ENCODE data around the gene PRDM16.

PRDM16 gene

GRCh38 chr1:3417082-3417739, 348.2 kb downstream of the PRDM16 start:
- no peak for DNase-seq (ENCODE audit: low spot score)

DNA sequence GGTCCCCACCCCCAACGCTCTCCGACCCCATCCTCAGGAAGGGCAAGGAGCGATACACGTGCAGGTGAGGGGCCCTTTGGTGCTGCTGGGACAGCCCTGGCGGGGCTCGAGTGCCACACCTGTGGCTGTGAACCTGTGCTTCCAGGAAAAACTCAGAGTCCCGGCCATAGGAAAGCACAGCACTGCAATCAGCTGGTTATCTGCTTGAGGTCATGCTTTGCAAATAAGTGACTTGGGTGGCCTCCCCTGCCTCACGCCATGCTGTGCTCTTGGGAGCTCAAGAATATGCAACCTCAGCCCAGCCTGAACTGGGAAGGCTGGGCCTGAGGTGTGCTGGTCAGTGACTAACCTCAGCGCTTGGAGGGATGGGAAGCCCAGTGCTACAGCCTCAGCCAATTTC, 348.9 kb downstream of the PRDM16 start:
- DNase-seq (ENCODE audit: low spot score) = no peak

DNA sequence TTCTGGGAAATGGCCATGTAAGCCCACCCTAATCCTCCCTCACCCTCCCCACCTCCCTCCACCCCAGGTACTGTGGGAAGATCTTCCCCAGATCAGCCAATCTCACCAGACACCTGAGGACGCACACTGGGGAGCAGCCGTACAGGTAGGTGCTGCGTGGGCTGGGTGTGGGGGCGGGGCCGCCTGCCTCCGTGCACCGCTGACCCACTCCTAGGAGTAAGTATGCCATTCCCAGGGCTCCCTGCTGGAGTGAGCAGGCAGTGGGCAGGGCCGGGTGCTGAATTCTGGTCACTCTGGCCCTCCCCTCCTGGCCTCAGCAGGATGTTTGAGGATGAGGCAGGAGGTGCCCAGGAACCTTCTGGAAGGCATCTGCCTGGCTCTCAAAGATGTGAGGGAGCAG, 349.6 kb downstream of the PRDM16 start:
- no peak for DNase-seq (ENCODE audit: low spot score)

DNA sequence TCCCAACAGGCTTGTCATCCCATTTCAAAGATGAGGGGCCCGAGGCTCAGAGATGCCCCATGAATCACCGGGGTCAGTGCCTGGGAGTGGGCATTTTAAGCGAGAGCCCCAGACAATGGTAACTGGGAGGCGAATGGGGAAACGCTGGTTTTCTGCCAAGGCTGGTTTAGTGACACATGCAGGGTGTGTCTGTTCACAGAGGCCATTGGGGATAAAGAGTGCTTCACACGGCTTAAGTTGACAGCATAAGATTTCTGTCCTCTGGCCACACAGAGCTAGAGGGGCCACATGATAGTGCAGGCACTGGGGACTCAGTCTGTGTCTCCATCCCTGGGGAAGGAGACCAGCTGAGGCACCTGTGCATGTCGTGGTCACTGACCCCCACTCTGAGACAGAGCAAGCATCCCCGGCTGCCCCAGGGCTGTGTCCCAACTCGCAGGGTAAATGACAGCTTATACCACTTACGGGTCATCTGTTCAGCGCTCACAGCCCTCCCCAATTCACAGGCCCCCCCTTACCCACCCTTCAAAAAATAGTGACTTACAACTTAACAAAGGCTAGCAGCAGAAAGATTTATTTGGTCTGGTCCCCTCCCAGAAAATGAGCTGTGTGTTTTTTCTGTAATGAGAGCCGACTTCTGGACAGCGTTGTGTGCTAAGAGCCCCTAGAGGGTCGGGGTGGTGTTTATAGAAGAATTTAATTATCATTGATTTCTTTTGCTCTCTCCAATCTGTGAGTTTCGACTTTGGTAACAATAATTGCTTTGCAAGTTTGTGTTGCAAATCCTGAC, 350.6 kb downstream of the PRDM16 start:
- DNase-seq (ENCODE audit: low spot score) = no peak

DNA sequence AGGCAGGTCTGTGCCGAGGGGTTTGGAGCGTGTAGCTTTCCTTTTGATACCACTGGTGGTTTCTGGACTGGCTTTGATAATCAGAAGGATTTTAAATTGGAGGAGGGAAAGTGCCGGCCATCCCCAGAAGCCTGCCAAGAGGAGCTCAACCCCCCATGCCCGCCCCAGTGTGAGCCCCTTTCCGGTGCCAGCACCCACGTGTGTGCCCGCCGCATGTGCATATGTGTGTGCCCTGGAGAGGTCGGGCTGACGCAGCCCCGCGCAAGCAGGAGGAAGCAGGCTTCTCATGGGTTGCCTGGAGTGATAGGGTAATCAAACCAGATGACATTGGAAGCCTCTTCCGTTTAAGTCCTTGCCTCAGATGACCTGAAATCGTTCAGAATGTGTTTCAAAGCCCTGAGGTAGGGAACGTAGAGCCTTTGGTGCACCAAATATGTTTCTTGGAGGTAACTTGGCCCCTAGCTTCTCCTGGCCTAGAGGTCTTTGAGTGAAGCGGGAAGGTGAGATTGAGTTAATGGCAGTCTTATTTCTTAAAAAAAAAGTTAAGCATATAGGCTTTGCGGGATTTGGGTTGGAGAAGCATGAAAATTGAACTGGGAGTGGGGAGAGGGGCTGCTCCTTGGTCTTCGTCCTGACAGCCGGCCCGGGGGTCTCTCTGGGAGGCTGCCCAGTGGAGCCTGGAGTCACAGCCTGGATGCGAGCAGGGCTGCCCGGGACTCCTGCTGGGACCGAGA, 351.4 kb downstream of the PRDM16 start:
- no peak for DNase-seq (ENCODE audit: low spot score)

DNA sequence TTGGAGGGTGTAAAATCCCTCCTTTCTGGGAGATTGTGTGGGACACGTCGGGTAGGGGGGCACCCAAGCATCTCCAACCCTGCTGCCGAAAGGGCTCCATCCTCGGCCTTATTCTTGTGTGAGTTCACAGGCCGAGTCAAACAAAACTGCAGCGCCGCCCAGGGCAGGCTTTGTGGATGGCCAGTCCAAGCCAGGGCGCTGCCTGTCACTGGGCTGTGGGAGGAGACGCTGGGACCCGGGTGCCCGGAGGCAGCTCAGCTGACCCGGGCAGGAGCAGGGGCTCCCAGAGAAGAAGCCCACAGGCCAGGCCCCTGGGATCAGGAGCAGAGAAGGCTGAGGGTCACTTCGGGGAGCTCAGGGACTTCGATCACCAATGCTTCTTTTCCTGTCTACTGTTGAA, 353.6 kb downstream of the PRDM16 start:
- DNase-seq (ENCODE audit: low spot score) = no peak

GRCh38 chr1:3423245-3423829, 354.3 kb downstream of the PRDM16 start:
- no peak for DNase-seq (ENCODE audit: low spot score)

DNA sequence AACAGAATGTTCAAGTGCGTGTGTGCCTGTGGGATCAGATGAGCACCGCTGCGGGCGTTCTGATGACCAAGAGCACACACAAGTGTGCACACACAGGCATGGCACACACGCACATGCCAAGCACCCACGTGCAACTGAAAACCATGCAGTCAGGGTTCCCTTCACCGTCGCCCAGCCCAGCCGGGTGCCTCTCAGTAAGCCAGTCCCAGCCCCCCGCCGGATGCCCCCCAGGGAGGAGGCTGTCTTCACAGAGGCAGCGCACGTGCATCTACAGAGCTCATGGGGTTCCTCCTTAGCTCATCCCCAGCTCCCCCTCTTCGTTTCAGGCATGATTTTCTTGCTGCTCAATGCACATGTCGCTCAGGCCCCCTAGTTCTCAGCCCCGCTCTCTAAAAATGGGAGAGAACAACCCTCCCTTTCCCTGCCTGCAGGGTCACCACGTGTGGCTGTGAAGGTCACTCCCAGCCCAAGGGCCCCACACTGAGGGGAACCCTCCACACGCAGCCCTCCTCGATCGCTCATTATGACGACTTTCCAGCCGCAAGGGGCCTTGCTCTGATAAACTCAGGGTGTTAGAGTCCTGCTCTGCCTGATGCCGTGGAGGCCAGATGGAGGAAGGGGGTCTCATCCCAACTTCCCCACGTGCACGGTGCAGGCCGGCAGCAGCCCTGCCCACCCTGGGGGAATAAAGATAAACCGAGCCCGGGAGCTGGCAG, 355.1 kb downstream of the PRDM16 start:
- DNase-seq (ENCODE audit: low spot score) = no peak

DNA sequence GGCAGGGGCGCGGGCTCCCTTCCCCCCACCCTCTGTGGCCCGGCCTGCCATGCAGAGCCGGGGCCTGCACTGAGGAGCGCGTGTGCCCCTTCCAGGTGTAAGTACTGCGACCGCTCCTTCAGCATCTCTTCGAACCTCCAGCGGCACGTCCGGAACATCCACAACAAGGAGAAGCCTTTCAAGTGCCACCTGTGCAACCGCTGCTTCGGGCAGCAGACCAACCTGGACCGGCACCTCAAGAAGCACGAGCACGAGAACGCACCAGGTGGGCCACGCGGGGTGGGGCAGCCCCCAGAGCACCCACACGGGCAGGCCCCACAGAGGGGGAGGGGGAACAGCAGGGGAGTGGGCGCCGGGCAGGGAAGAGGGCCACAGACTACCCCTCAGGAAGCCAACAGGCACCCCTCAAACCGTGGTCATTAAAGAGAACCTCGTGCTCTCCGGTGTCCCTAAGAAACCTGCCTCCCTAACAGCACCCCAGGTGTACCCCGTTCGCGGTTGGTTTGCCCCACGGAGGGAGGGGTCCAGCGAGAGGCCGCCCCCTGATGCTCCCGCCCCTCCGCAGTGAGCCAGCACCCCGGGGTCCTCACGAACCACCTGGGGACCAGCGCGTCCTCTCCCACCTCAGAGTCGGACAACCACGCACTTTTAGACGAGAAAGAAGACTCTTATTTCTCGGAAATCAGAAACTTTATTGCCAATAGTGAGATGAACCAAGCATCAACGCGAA, 356.6 kb downstream of the PRDM16 start:
- no peak for DNase-seq (ENCODE audit: low spot score)

DNA sequence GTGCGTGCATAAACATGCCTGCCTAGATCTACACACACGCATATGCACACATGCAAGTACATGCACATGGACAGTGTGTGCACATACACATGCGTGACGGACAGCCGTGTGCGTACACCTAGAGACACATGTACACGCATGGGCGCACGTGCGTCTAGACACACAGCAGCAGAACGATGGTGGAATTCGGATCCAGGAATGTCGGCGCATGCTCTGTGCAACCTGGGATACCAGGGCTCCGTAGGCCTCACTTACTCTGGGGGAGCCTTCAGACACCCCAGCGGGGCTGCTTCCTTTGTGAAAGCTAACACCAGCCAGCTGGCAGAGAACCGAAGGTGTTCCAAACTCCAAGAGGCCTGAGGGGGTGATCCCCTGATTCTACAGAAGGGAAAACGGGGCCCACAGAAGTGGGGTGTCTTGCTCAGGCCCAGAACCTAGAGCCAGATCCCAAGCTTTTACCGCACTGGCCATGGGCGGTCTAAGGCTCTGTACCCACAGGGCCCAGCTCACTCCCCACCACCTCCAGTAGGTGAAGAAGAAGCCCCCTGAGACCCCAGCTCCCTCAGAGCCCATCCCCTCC, 358.0 kb downstream of the PRDM16 start:
- no peak for DNase-seq (ENCODE audit: low spot score)

DNA sequence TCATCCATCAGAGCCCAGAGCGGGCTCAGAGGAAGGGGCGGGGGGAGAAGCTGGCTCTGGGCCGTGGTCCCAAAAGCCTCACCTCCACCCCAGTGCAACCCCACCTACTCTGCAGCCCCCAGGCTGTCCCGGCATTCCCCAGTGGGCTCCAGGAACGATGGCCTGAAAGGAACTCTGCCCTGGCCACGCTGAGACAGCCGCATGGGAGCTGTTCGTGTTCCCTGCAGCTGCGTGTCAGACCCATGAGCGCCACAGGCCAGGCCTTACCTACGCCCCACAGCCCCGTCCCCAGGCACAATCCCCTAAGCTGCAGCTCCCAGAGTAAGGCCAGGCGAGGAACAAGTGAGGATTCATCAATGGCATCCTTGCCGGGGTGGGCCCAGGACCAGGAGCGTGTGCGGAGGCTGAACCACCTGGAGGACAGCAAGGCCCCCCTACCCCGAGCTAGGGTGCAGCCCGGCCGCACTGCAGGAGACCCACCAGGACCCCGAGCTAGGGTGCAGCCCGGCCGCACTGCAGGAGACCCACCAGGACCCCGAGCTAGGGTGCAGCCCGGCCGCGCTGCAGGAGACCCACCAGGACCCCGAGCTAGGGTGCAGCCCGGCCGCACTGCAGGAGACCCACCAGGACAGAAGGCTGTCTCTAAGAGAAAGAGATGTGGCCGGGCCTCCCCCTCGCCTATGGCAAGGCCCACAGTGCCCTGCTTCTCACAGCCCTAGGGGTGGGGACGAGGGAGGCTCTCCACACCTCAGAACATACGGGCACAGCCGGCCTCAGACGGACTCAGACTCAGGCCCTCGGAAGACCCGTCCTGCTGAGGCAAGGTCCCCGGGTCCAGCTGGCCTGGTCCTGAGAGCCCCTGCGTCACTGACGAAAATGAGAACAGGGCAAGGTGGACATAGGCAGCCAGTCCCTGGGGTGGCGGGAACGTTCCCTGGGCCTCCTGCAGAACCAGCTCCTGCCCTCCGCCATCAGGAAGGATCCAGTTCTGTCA, 359.0 kb downstream of the PRDM16 start:
- DNase-seq (ENCODE audit: low spot score) = no peak

DNA sequence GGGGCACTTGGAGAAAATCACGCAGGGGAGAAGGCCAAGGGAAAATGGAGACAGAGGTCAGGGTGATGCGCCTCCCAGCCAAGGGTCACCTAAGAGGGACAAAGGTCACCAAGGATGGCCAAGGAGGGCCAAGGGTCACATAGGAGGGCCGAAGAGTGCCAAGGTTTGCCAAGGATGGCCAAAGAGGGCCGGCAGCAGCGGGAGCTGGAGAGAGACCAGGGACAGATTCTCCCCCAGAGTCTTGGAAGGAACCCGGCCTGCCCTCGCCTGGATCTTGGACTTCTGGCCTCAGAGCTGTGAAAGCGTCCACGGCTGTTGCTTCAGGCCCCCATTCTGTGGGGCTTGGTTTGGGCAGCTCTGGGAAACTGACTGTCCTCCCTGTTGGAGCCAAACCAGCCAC, 359.9 kb downstream of the PRDM16 start:
- no peak for DNase-seq (ENCODE audit: low spot score)

- DNase-seq (ENCODE audit: low spot score) = no peak
Measured at GRCh38 chr1:3429320-3429719, 360.3 kb downstream of the PRDM16 start.

- DNase-seq (ENCODE audit: low spot score) = no peak
Measured at GRCh38 chr1:3429766-3430165, 360.8 kb downstream of the PRDM16 start.

- no peak for DNase-seq (ENCODE audit: low spot score)
Measured at GRCh38 chr1:3430406-3430805, 361.4 kb downstream of the PRDM16 start.

DNA sequence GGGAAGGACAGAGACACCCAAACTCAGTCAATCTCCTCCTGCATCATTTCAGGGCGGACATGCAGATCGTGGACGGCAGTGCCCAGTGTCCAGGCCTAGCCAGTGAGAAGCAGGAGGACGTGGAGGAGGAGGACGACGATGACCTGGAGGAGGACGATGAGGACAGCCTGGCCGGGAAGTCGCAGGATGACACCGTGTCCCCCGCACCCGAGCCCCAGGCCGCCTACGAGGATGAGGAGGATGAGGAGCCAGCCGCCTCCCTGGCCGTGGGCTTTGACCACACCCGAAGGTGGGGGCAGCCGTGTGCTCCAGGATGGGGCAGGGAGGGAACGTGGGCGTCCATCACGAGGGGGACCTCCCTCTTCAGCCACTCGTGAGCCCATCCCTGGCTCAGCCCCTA, 361.8 kb downstream of the PRDM16 start:
- no peak for DNase-seq (ENCODE audit: low spot score)

GRCh38 chr1:3431266-3431665, 362.3 kb downstream of the PRDM16 start:
- no peak for DNase-seq (ENCODE audit: low spot score)

DNA sequence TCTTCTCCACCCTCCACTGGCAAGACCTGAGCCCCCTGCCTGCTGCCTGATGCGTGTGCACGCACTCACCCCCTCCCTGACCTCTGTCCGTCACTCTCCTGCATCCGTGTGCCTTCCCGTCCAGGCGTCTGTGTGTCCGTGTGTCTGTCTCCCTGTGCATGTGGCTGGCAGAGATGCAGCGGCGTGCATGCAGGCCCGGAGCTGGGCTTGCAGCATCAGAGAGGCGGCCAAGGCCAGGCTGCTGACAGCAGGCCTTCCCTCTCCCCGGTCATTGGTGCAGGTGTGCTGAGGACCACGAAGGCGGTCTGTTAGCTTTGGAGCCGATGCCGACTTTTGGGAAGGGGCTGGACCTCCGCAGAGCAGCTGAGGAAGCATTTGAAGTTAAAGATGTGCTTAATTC, 362.7 kb downstream of the PRDM16 start:
- DNase-seq (ENCODE audit: low spot score) = no peak

DNA sequence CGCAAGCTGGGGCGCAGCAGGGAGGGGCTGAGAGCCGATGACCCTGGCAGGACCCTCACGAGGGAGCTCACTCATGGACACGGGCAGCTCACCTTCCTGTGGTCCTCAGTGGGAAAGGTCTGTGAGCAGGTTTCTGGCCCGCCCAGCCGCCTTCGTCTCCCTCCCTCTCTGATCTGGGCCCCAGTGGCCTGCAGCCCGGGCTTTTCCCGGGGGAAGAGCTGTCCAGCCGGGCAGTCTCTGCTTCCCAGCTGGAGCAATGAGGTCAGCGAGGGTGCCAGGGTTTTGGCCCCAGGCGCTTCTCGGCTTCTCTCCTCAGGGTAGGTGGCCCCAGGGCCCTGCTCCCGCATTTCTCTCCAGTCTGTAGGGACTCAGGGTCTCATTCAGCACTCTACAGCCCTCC, 363.3 kb downstream of the PRDM16 start:
- DNase-seq (ENCODE audit: low spot score) = no peak

- DNase-seq (ENCODE audit: low spot score) = no peak
Measured at GRCh38 chr1:3433076-3433475, 364.1 kb downstream of the PRDM16 start.

All from RKO (cell line).